Fibroblast of upper back skin (primary cell): Measurements from ENCODE around the gene TLR1.
"Not testable (repeated sequence)": the region's sequence is repeated elsewhere in the genome, so short reads cannot be mapped to it uniquely, and the experiment has no call there.

Experiments
- DNase-seq: peaks from one replicate; pipeline ENCODE4 v3.0.0-alpha.2; 2013

The TLR1 gene

DNA sequence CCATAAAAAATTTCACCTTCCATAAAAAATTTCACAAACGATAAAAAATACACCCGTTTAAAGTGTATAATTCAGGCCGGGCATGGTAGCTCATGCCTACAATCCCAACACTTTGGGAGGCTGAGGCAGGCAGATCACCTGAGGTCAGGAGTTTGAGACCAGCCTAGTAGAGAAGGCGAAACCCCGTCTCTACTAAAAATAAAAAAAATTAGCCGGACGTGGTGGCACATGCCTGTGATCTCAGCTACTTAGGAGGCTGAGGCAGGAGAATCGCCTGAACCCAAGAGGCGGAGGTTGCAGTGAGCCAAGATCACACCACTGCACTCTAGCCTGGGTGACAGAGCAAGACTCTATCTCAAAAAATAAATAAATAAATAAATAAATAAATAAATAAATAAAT is 1.7 kb upstream of the TLR1 start:
- DNase-seq, result not testable (repeated sequence)

DNA sequence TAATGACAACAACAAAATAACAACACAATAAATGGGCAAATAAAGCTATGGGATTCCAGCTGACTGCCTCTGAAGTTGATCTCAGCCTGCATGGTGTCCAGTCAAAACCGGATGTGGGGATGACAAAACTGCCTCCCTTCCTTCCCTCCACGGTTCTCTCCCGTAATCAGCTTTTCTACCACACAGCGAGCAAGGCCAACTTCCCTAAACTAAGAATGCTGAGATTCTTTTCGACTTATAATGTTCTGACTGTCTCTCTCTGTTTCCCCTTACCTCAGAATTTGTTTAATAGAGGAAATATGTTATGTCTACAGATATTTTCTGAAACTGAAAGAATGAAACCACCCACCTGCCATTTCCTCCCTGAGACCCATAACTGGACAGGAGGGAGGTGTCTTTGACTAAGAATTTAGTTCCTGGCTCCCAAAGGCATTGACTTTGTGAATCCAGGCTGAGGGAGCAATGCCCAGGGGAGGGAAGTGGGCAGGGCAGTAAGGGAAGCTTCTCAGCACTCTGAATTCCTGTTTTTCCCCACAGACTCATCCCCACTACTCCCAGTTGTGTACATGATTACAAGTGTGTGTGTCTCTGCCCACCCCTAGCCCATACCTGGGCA is 1.0 kb upstream of the TLR1 start:
- DNase-seq, result no peak

- no peak for DNase-seq
Observed at GRCh38 chr4:38803833-38804653, 548 bp downstream of the TLR1 start.

DNA sequence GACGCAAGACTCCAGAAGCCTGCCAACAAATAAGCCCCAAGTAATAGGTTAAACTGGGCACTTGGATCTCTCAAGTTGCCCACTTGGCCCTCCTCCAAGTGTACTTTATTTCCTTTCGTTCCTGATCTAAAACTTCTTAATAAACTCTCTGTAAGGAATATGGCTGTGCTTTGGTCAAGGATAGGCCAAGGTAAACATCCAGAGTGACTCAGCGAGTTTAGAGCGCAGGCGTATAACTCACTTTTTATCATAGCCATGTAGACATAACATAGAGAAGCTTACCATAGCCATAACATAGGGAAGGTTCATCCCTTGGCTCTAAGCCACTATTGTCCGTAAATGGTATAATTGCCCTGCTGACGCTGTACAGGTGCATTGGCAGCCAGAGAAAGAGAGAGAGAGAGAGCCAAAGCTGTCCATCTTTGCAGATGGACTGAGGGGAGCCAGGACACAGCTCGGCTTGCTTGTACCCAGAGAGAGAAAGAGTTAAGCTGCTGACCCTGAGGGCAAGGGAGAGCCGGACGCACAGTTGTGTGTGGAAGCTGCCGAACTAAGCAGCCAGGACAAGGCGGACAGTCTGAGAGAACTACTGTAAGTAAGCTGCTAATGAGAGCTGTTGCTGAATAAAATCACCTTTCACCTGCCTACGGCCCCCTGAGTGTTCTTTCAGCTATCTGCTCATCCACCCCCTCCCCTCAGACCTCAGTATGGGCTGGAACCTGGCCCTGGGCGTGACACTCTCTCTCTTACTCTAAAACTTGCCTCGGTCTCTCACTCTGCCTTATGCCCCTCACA is 1.8 kb downstream of the TLR1 start:
- no peak for DNase-seq

- peak; percentile 12 for DNase-seq
Observed at GRCh38 chr4:38800961-38801450, 3.6 kb downstream of the TLR1 start.

- no peak for DNase-seq
Observed at GRCh38 chr4:38800366-38800765, 4.2 kb downstream of the TLR1 start.

GRCh38 chr4:38795087-38795486 is 9.5 kb downstream of the TLR1 start:
- DNase-seq, result no peak

GRCh38 chr4:38794051-38794450 is 10.5 kb downstream of the TLR1 start:
- DNase-seq, result no peak

DNA sequence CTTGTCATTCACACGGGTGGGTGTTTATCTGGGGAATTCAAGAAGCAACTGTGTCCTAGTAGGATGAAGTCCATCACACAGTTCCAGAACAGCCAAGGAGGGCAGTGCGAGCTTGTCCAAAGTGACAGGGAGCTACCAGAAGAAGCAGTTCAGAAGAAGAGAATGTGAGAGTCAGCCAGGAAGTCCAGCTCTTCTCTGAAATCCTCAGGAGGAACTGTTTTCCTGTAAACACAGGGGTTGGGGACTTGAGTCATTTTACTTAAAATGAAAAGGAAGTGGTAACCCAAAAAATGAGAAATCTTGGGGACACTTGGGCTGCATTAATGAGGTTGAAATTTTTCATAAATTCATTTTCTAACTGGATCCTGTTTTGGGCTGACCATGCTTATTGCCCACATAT is 13.6 kb downstream of the TLR1 start:
- DNase-seq, result no peak

DNA sequence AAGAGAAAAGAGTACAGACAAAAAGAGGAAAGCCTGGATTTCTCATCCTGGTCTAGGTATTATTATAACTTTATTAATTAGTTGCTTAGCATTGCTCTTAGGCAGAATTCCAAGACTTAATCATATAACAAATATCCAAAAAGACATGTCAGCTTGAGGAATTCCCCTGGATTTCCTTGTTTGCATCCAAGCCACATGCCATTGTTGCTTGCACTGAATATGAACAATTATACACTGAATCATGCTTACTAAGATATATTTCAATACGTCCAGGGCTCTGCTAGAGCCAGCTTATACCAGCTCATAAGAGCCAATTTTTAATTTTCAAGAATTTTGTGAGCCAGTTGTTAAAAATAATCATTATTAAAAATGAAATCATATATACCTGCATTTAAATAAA is 16.3 kb downstream of the TLR1 start:
- DNase-seq, result peak; percentile 43

DNA sequence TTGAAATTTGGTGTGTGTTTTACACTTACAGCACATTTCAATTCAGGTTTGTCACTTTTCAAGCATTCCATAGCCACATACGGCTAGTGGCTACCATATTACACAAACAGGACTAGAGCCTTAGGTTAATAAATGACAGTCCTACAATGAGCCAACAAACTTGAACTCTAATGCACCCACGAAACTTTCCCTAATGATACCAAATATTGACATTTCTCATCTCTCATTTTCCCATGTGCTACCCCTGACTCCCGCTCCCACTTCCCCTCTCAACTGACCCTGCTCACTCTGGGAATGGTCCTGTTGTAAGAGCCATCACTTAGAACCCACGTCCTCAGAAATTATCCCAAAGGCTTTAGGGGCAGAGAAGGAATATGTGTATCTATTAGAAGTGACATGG is 16.9 kb downstream of the TLR1 start:
- DNase-seq, result no peak

- no peak for DNase-seq
Observed at GRCh38 chr4:38785901-38786402, 18.6 kb downstream of the TLR1 start.

DNA sequence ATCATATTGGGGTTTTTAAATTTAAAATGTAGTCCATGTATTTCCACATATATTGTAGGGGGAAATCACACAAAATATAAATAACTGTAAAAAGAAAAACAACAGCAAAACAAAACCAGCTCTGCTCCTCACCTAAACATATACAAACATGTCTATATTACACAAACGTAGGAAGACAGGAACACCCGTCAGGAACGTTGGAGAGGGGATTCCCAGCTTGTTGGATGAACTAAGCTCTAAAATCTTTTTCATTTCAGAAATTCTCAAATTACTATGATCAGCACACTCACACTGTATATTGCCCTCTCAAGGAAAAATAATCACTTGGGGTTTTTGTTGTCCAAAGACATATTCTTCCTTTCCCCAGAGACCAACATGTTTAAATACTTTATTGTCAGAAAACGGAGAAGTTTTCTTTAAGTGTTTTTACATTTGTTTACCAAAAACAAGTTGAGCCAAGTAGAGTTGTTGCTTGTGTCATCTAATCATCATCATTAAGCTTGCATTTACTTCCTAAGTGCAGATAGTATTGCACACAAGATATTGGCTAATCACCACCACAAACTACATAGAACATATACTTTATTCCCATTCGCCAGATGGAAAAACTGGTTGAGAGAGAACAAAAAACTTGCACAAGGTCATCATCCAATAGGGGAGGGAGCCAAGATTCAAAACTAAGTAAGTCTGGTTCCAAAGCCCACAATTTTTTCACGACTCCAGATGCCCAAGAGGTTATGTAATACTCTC is 19.4 kb downstream of the TLR1 start:
- no peak for DNase-seq

GRCh38 chr4:38784141-38784540 is 20.4 kb downstream of the TLR1 start:
- DNase-seq, result no peak

DNA sequence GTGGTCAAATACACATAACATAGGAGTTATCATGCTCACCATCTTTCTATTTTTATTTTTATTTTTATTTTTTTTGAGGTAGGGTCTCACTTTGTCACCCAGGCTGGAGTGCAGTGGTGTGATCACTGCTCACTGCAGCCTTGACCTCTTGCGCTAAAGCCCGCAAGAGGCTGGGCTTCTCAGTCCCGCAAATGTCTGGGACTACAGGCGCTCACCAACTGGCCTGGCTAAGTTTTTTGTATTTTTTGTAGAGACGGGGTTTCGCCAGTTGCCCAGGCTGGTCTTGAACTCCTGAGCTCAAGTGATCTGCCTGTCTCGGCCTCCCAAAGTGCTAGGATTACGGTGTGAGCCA is 21.5 kb downstream of the TLR1 start:
- DNase-seq, result no peak

DNA sequence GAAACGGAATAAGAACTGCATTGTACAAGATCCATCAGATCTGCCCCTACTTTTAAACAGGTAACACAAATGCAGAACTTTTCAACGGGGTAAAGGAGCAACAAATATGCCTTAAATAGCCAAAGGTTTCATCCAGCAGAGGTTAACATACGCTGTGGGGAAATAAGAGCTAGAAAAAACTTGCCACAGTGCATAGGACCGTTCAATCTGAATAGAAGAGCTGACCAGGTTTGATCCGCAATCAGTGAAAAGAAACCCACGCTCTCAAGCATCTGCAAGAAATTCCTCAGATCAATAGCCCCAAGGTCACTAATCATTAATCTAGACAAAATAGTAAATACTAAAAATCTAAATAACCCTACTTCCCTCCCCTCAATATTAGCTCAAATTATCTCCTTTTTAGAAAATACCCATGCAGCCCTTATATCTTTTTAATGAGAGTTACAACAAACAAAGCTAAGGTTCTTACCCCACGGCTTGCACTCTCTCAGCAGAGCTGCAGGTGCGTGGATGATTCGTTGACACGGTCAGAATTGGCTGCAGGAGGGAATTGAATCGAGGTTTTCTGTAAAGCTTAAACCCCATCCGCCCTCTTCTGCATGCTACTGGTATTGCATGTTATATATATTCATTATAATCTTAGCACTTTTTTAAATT is 22.0 kb downstream of the TLR1 start, which contains the start of gene TLR10:
Gene TLR10, minus strand, starts transcription at position 539 of the 657 bp plus-strand sequence. CDS start 7,400 bp downstream, outside the sequence.
- peak; percentile 44 for DNase-seq

GRCh38 chr4:38781854-38782261 is 22.7 kb downstream of the TLR1 start:
- DNase-seq, result no peak

DNA sequence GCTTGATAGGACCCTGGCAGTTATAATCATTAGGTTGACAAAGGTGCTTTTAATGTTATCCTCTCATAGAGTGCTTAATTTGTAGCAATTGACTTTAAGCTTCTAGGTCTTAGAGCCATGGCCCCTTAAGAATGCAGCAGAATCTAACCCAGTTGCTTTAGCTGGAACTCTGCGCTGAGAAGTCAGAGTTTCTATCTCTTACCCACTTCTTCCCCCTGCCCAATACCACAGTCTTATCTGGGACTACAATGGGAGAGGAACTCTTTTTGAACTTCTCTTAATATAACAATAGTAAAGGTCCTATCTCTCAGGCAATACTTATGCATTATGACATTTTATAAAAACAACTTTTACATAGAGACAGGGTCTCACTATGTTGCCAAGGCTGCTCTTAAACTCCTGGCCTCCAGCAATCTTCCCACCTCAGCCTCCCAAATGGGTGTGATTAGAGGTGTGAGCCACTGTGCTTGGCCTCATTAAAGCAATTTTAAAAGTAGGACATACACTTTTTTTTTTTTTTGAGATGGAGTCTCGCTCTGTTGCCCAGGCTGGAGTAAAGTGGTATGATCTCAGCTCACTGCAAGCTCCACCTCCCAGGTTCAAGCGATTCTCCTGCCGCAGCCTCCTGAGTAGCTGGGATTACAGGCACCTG is 23.6 kb downstream of the TLR1 start:
- DNase-seq, result no peak

DNA sequence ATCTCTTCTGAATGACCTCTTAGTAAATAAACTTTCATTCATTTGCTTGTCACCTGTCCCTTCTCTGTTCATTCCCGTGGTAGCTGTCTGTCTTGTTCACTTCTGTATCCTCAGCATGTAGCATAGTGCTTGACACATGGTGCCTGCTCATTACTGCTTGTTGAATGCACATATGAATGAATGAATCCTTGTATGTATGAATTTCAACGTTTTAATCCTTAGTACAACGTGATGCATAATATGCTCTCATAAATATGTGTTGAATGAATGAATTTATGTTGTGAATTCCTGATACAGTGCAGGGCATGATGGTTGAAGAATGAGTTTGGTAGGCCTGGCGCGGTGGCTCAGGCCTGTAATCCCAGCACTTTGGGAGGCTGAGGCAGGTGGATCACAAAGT is 24.8 kb downstream of the TLR1 start:
- no peak for DNase-seq

DNA sequence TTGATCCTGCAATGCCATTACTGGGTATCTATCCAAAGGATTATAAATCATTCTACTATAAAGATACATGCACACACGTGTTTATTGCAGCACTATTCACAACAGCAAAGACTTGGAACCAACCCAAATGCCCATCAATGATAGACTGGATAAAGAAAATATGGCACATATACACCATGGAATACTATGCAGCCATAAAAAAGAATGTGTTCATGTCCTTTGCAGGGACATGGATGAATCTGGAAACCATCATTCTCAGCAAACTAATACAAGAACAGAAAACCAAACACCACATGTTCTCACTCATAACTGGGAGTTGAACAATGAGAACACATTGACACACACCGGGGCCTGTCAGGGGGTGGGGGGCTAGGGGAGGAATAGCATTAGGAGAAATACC is 26.7 kb downstream of the TLR1 start:
- DNase-seq, result not testable (repeated sequence)

DNA sequence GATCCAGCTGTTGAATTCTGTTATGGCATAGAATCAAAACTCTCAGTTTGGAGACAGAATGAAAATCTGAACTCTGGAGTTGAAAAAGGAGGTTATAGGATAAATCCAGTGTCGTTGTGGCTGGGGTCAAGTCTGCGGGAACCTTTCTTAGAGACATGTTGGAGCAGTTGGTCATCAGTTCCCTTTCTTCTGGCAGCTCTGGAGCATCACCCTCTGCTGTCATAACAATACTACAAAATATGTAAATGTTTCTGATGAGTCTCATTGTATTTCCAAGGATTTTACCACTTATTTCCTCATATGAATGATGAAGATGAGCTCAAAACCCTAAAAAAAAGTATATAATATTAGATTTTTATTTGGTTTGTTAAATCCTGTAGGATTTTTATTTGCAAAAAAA is 29.3 kb downstream of the TLR1 start:
- DNase-seq, result no peak
